Measurements from ENCODE around the gene MAEA.

DNA sequence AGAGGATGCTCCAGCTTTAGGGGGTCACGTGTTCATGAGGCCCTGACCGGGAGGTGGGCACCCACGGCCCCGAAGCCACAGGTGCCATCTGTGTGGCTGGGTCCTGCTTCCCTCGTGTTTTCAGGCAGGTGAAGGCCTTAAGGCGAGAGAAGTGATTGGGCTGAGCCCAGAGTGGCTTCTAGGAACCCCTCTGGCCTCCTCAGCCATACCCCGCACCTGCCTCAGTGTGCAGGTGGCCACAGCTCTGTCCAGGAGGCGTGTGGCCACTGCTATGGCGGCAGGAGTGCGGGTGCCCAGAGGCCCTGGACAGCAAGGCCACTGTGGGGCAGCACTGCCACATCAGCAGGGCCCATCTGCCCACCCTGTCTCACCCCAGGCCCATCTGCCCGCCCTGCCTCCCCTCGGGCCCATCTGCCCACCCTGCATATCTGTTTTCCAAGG, 91.5 kb downstream of the MAEA start:
- TF ChIP-seq GATA2 (IDR thresholded peaks at IDR 0.05; ENCODE audit: low read depth, low read length) (no peak), GATA3 (IDR thresholded peaks at IDR 0.05; ENCODE audit: low read depth, low read length) (no peak)
